H54 (cell line): ENCODE measurements around the gene ARHGAP11A.

Source experiments
- DNase-seq: peaks from one replicate; pipeline ENCODE4 v3.0.0; 2011; ENCODE audit warnings: low spot score, mixed read lengths; ENCODE audit not compliant: insufficient read length
- FAIRE-seq: peaks from 3 replicates; lab custom pipeline; 2011; peaks lifted over from hg19 to GRCh38; lab: Jason Lieb, UNC
- POLR2A ChIP-seq: IDR thresholded peaks from 2 replicates; pipeline ENCODE4 v1.6.1; 2011; ENCODE audit warnings: low read depth, mild to moderate bottlenecking, low read length

ARHGAP11A gene

GRCh38 chr15:32685576-32685975 lies 70.3 kb downstream of the ARHGAP11A start:
- DNase-seq (no peak), FAIRE-seq (no peak)

GRCh38 chr15:32687556-32687955 lies 72.3 kb downstream of the ARHGAP11A start:
- TF ChIP-seq POLR2A = no peak
- DNase-seq = no peak
- no peak for FAIRE-seq

More at GRCh38 chr15:32685576-32685975, 70.3 kb downstream of the ARHGAP11A start:
- TF ChIP-seq POLR2A = no peak

GRCh38 chr15:32688151-32688639 lies 72.9 kb downstream of the ARHGAP11A start:
- FAIRE-seq = no peak

More at GRCh38 chr15:32688151-32688639, 72.9 kb downstream of the ARHGAP11A start:
- no peak for TF ChIP-seq POLR2A
- no peak for DNase-seq
